HUDEP-2 (cell line): ENCODE measurements around the gene RNASEL.
"Not testable (repeated sequence)": the region's sequence is repeated elsewhere in the genome, so short reads cannot be mapped to it uniquely, and the experiment has no call there.

Experiments
- DNase-seq, 76 experiments: peaks; one replicate each; lab custom pipeline; 2025; ENCODE audit not compliant: unreplicated experiment in 76 of 76; lab: John Stamatoyannopoulos, UW

The RNASEL gene

GRCh38 chr1:182569939-182570610 lies 19.0 kb downstream of the RNASEL start:
- no peak for DNase-seq

- no peak for DNase-seq
Observed at GRCh38 chr1:182568647-182569284, 20.3 kb downstream of the RNASEL start.

GRCh38 chr1:182567629-182568028 lies 21.4 kb downstream of the RNASEL start:
- DNase-seq, result no peak

- DNase-seq, result no peak
Observed at GRCh38 chr1:182565537-182565936, 23.5 kb downstream of the RNASEL start.

GRCh38 chr1:182564406-182565004 lies 24.6 kb downstream of the RNASEL start:
- DNase-seq, result no peak

GRCh38 chr1:182563095-182563494 lies 26.0 kb downstream of the RNASEL start:
- no peak for DNase-seq

GRCh38 chr1:182561456-182561855 lies 27.6 kb downstream of the RNASEL start:
- DNase-seq, result no peak

GRCh38 chr1:182560392-182560984 lies 28.6 kb downstream of the RNASEL start:
- no peak for DNase-seq

GRCh38 chr1:182556279-182556678 lies 32.8 kb downstream of the RNASEL start:
- DNase-seq, result no peak

- DNase-seq, result no peak
Observed at GRCh38 chr1:182555493-182555892, 33.6 kb downstream of the RNASEL start.

GRCh38 chr1:182552527-182552926 lies 36.5 kb downstream of the RNASEL start:
- DNase-seq, result no peak

- no peak for DNase-seq
Observed at GRCh38 chr1:182549811-182550210, 39.2 kb downstream of the RNASEL start.

- no peak for DNase-seq
Observed at GRCh38 chr1:182549346-182549745, 39.7 kb downstream of the RNASEL start.

GRCh38 chr1:182533896-182534295 lies 55.2 kb downstream of the RNASEL start:
- DNase-seq, result no peak

- DNase-seq, result not testable (repeated sequence)
Observed at GRCh38 chr1:182528206-182528605, 60.9 kb downstream of the RNASEL start.

- no peak for DNase-seq
Observed at GRCh38 chr1:182527680-182528079, 61.4 kb downstream of the RNASEL start.

GRCh38 chr1:182525342-182525741 lies 63.7 kb downstream of the RNASEL start:
- no peak for DNase-seq
